H9 (cell line): ENCODE measurements around the gene TNP2. TPM values are rescaled to one million over a fixed set of nuclear protein-coding genes. Genes with fewer than 3 reads are reported as not detected.

Source experiments
- DNase-seq: peaks from one replicate; pipeline ENCODE4 v3.0.0-alpha.2; 2017
- H2AFZ ChIP-seq: one replicate; pipeline ENCODE4 v1.6.1; 2013; ENCODE audit warnings: mild to moderate bottlenecking, low read length, control low read depth, moderate library complexity
- H2AK5ac ChIP-seq: 2 replicates; pipeline ENCODE4 v1.6.1; 2013; ENCODE audit warnings: low read length, control low read depth, mixed read lengths; ENCODE audit not compliant: insufficient read length
- H2BK120ac ChIP-seq: one replicate; pipeline ENCODE4 v1.6.1; 2013; ENCODE audit warnings: low read depth, mild to moderate bottlenecking, low read length, control low read depth, inconsistent platforms; ENCODE audit not compliant: poor library complexity, severe bottlenecking
- H2BK12ac ChIP-seq: 2 replicates; pipeline ENCODE4 v1.6.1; 2013; ENCODE audit warnings: low read length, control low read depth, mixed read lengths, low read depth; ENCODE audit not compliant: insufficient read length
- H2BK15ac ChIP-seq: 2 replicates; pipeline ENCODE4 v1.6.1; 2013; ENCODE audit warnings: low read depth, low read length, control low read depth
- H2BK20ac ChIP-seq: one replicate; pipeline ENCODE4 v1.6.1; 2013; ENCODE audit warnings: low read depth, mild to moderate bottlenecking, low read length, control low read depth, inconsistent platforms; ENCODE audit not compliant: poor library complexity, severe bottlenecking
- H2BK5ac ChIP-seq: 2 replicates; pipeline ENCODE4 v1.6.1; 2013; ENCODE audit warnings: low read length, control low read depth, mixed read lengths; ENCODE audit not compliant: insufficient read length
- H3K14ac ChIP-seq: 2 replicates; pipeline ENCODE4 v1.6.1; 2013; ENCODE audit warnings: low read length, control low read depth; ENCODE audit not compliant: insufficient read depth
- H3K18ac ChIP-seq: 2 replicates; pipeline ENCODE4 v1.6.1; 2013; ENCODE audit warnings: low read depth, mild to moderate bottlenecking, mixed read lengths, low read length, control low read depth; ENCODE audit not compliant: insufficient read length
- H3K23ac ChIP-seq: 2 replicates; pipeline ENCODE4 v1.6.1; 2013; ENCODE audit warnings: low read length, control low read depth, mixed read lengths, low read depth; ENCODE audit not compliant: insufficient read length
- H3K23me2 ChIP-seq: 2 replicates; pipeline ENCODE4 v1.6.1; 2013; ENCODE audit warnings: low read depth, mild to moderate bottlenecking, mixed read lengths, low read length, control low read depth; ENCODE audit not compliant: insufficient read length, poor library complexity, severe bottlenecking
- H3K27ac ChIP-seq: 2 replicates; pipeline ENCODE4 v1.5.1; 2013; ENCODE audit warnings: low read length, control low read depth, mixed read lengths, low read depth; ENCODE audit not compliant: insufficient read length
- H3K27me3 ChIP-seq: 2 replicates; pipeline ENCODE4 v1.6.1; 2013; ENCODE audit warnings: low read length, control low read depth, inconsistent platforms; ENCODE audit not compliant: insufficient read depth
- H3K4ac ChIP-seq: 2 replicates; pipeline ENCODE4 v1.6.1; 2013; ENCODE audit warnings: low read depth, mild to moderate bottlenecking, control low read depth, inconsistent platforms, low read length, moderate library complexity
- H3K4me1 ChIP-seq: 2 replicates; pipeline ENCODE4 v1.6.1; 2013; ENCODE audit warnings: low read length, control low read depth, inconsistent platforms; ENCODE audit not compliant: insufficient read depth
- H3K4me2 ChIP-seq: 2 replicates; pipeline ENCODE4 v1.6.1; 2013; ENCODE audit warnings: low read length, control low read depth, mixed read lengths; ENCODE audit not compliant: insufficient read length, insufficient read depth
- H3K56ac ChIP-seq: 2 replicates; pipeline ENCODE4 v1.6.1; 2013; ENCODE audit warnings: low read depth, mild to moderate bottlenecking, mixed read lengths, low read length, control low read depth; ENCODE audit not compliant: insufficient read length
- H3K79me1 ChIP-seq: 2 replicates; pipeline ENCODE4 v1.6.1; 2013; ENCODE audit warnings: low read depth, mild to moderate bottlenecking, moderate library complexity, low read length, control low read depth, inconsistent platforms; ENCODE audit not compliant: insufficient read depth, poor library complexity, severe bottlenecking
- H3K79me2 ChIP-seq: 2 replicates; pipeline ENCODE4 v1.6.1; 2013; ENCODE audit warnings: low read length, control low read depth, inconsistent platforms; ENCODE audit not compliant: insufficient read depth
- H3K9ac ChIP-seq: 2 replicates; pipeline ENCODE4 v1.6.1; 2013; ENCODE audit warnings: low read length, control low read depth, mixed read lengths; ENCODE audit not compliant: insufficient read length; ENCODE audit errors: extremely low read depth
- H3K9me3 ChIP-seq: one replicate; pipeline ENCODE4 v1.6.1; 2013; ENCODE audit warnings: low read depth, low read length, inconsistent platforms; ENCODE audit not compliant: control insufficient read depth
- H3T11ph ChIP-seq: one replicate; pipeline ENCODE4 v1.6.1; 2013; ENCODE audit warnings: mild to moderate bottlenecking, low read length, control low read depth, inconsistent platforms
- H4K20me1 ChIP-seq: one replicate; pipeline ENCODE4 v1.6.1; 2013; ENCODE audit not compliant: control insufficient read depth, insufficient read length, insufficient read depth
- H4K5ac ChIP-seq: 2 replicates; pipeline ENCODE4 v1.6.1; 2013; ENCODE audit warnings: low read depth, mild to moderate bottlenecking, mixed read lengths, low read length, control low read depth; ENCODE audit not compliant: insufficient read length
- H4K8ac ChIP-seq: replicated peaks from 2 replicates; pipeline ENCODE4 v1.6.1; 2013; ENCODE audit warnings: low read length, control low read depth, mixed read lengths, low read depth; ENCODE audit not compliant: insufficient read length
- H4K91ac ChIP-seq: 2 replicates; pipeline ENCODE4 v1.6.1; 2013; ENCODE audit warnings: low read depth, mild to moderate bottlenecking, moderate library complexity, mixed read lengths, low read length, control low read depth; ENCODE audit not compliant: insufficient read length
- H3K27ac Mint-ChIP-seq, 3 experiments: 2 replicates in 2 of 3; 3 replicates in 1 of 3; pipeline ENCODE4 v1.8.0; 2020 to 2021; ENCODE audit warnings: mixed read lengths in 3 of 3, mild to moderate bottlenecking in 1 of 3, moderate library complexity in 1 of 3
- H3K27me3 Mint-ChIP-seq: 2 replicates; pipeline ENCODE4 v1.8.0; 2021; ENCODE audit warnings: low read depth, mild to moderate bottlenecking, moderate library complexity, mixed read lengths
- H3K36me3 Mint-ChIP-seq, 3 experiments: 2 replicates in 2 of 3; 3 replicates in 1 of 3; pipeline ENCODE4 v1.8.0; 2020 to 2021; ENCODE audit warnings: low read depth in 3 of 3, mixed read lengths in 3 of 3; ENCODE audit not compliant: insufficient read depth in 1 of 3
- H3K4me1 Mint-ChIP-seq, 2 experiments: 2 replicates each; pipeline ENCODE4 v1.8.0; 2020; ENCODE audit warnings: mixed read lengths in 2 of 2
- H3K4me3 Mint-ChIP-seq, 2 experiments: 2 replicates in 1 of 2; 3 replicates in 1 of 2; pipeline ENCODE4 v1.8.0; 2020 to 2021; ENCODE audit warnings: mild to moderate bottlenecking in 2 of 2, mixed read lengths in 2 of 2, moderate library complexity in 1 of 2
- H3K9me3 Mint-ChIP-seq, 2 experiments: 2 replicates in 1 of 2; 3 replicates in 1 of 2; pipeline ENCODE4 v1.8.0; 2020; ENCODE audit warnings: mild to moderate bottlenecking in 2 of 2, mixed read lengths in 2 of 2, moderate library complexity in 1 of 2
- whole genome bisulfite sequencing: extraction: QIAGEN DNeasy Blood & Tissue Kit; methylation state at CpG from one replicate; pipeline ENCODE4 v1.1.7; 2013; ENCODE audit warnings: missing lambda C conversion rate, low lambda C conversion rate, mixed read lengths; ENCODE audit not compliant: insufficient read length; ENCODE audit errors: extremely low coverage; 5-methylcytosine and 5-hydroxymethylcytosine counted together
- total RNA-seq: library from RNA; stranded (reverse); gene quantifications from 2 replicates; pipeline ENCODE4 v1.2.1, GENCODE V29; 2021
- TF ChIP-seq, protein P1 (sequence below): fragments of 200-600 bp; sonication (generic); conservative IDR thresholded peaks from 3 replicates; pipeline ENCODE4 v1.8.0; 2021; ENCODE audit warnings: antibody characterized with exemption, mild to moderate bottlenecking

The TNP2 gene
- total RNA-seq, 1 experiment from 2014 or later, result not detected

DNA sequence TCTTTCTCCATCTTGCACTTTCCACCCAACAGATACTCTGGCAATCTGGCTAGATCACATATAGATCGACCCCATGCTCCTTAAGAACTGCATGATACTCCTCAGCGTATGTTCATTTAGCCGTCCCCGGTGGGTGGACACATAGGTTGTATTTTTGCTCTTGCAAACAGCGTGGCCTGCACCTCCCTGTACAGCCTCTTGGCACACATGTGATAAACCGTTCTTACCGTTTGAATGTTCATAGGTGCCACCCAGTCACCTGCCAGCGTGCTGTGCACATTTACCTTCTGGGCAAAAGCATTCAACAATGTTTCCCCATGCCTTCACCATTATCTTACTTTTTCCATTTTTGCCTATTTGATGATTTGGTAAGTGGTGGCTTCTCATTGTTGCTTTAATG lies 6.2 kb downstream of the TNP2 start:
- Histone ChIP-seq H2BK12ac (no peak overlapping the region), H3K4me1 (peaks cover 5% of the 10 kb centered on the region; the same call in 1 of the 2 replicates), H4K20me1 (no peaks in the 10 kb centered on the region), H4K5ac (no peak overlapping the region), H3K56ac (no peak overlapping the region), H3K18ac (no peak overlapping the region), H3K79me1 (no peaks in the 10 kb centered on the region), H3K9me3 (no peaks in the 10 kb centered on the region), H4K8ac (no peak overlapping the region), H3K14ac (no peak overlapping the region), H2AK5ac (no peak overlapping the region), H2BK20ac (no peak overlapping the region), H2AFZ (no peak overlapping the region), H2BK5ac (no peak overlapping the region), H3K27ac (no peak overlapping the region), H3K9ac (no peak overlapping the region), H3T11ph (no peak overlapping the region), H3K79me2 (no peaks in the 10 kb centered on the region), H3K27me3 (no peaks in the 10 kb centered on the region), H3K4me2 (no peak overlapping the region), H2BK15ac (no peak overlapping the region), H2BK120ac (no peak overlapping the region), H4K91ac (no peak overlapping the region), H3K4ac (no peak overlapping the region), H3K23me2 (no peaks in the 10 kb centered on the region), H3K23ac (no peak overlapping the region)
- no peaks in the 10 kb centered on the region for H3K9me3 Mint-ChIP-seq
- H3K4me3 Mint-ChIP-seq, result no peak overlapping the region
- H3K4me1 Mint-ChIP-seq, result peaks cover 7 to 10% of the 10 kb centered on the region in 2 experiments
- no peaks in the 10 kb centered on the region for H3K36me3 Mint-ChIP-seq
- WGBS, result no CpG with 5 or more reads among the region's 8 CpGs
- peak overlapping the region in 1 of 3 experiments; percentile 16; a peak in 2 of 7 replicates for H3K27ac Mint-ChIP-seq
- TF ChIP-seq, protein P1, sequence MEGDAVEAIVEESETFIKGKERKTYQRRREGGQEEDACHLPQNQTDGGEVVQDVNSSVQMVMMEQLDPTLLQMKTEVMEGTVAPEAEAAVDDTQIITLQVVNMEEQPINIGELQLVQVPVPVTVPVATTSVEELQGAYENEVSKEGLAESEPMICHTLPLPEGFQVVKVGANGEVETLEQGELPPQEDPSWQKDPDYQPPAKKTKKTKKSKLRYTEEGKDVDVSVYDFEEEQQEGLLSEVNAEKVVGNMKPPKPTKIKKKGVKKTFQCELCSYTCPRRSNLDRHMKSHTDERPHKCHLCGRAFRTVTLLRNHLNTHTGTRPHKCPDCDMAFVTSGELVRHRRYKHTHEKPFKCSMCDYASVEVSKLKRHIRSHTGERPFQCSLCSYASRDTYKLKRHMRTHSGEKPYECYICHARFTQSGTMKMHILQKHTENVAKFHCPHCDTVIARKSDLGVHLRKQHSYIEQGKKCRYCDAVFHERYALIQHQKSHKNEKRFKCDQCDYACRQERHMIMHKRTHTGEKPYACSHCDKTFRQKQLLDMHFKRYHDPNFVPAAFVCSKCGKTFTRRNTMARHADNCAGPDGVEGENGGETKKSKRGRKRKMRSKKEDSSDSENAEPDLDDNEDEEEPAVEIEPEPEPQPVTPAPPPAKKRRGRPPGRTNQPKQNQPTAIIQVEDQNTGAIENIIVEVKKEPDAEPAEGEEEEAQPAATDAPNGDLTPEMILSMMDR, result no peak
- no peak for DNase-seq
- no peaks in the 10 kb centered on the region; the same call in 1 of the 2 replicates for H3K27me3 Mint-ChIP-seq
